ENCODE results near the gene HES6.

DNA sequence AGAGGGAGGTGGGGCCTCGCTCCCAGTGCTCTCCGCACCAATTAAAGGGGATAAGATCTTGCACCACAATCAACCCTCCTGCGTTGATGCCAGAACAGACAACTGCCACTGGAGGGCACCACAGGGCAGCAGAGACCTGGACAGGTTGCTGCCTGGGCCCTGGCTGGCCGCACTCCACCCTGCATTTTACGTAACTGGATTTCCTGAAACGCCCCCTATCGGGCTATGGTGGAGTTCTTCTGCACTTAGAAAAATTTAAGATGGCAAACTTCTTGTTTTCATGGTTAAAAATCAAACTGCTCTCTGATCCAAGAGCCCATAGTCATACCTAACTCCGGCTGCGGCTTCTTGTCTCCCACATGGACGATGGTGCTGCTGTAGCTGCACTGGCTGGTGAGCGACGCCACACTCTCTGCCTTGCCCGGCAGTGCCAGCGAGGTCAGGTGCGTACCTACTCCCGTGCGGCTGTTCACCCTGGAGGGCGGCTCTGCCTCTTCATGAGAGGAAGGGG lies 16.8 kb upstream of the HES6 start:
- TF ChIP-seq EZH2 (IDR thresholded peaks at IDR 0.05; ENCODE audit: low read depth, unreplicated experiment) = no peak
- TF ChIP-seq CTCF (conservative IDR thresholded peaks at IDR 0.05; ENCODE audit: low read depth in 2 of 2) = peak; percentile 98
- no peak for TF ChIP-seq EZH2phosphoT487 (IDR thresholded peaks at IDR 0.05; ENCODE audit: unreplicated experiment)
- no peak for TF ChIP-seq ZNF331 (CRISPR knock-in tag; IDR thresholded peaks at IDR 0.05; ENCODE audit: low read depth)
- TF ChIP-seq POLR2AphosphoS5 (IDR thresholded peaks at IDR 0.05; ENCODE audit: low read depth) = 0 out of 2 replicates have a peak, but pooled peaks have one; percentile 16
- TF ChIP-seq JUNB (IDR thresholded peaks at IDR 0.05; ENCODE audit: unreplicated experiment) = no peak
- TF ChIP-seq REST (IDR thresholded peaks at IDR 0.05; ENCODE audit: unreplicated experiment) = no peak
- no peak for TF ChIP-seq NANOG (IDR thresholded peaks at IDR 0.05; ENCODE audit: borderline replicate concordance)
- TF ChIP-seq CREB1 (CRISPR knock-in tag; IDR thresholded peaks at IDR 0.05; ENCODE audit: low read depth) = peak; percentile 74
- TF ChIP-seq ZNF462 (CRISPR knock-in tag; IDR thresholded peaks at IDR 0.05) = no peak
- TF ChIP-seq STAT1 (IDR thresholded peaks at IDR 0.05; ENCODE audit: unreplicated experiment) = no peak
- TF ChIP-seq ETS1 (IDR thresholded peaks at IDR 0.05) = 0 out of 2 replicates have a peak, but pooled peaks have one; percentile 12
- no peak for TF ChIP-seq ZNF114 (CRISPR knock-in tag; IDR thresholded peaks at IDR 0.05)

Data from GM23338 (cell line).